Activated B cell treated with CpG ODN at 0.5 μM for 24 hours (primary cell): ENCODE measurements around the gene LSAMP. TPM values are rescaled to one million over a fixed set of nuclear protein-coding genes. Genes with fewer than 3 reads are reported as not detected.

Experiments
- ATAC-seq: fragments of 200-7000 bp; cut with Tn5 transposase; one replicate; pipeline ENCODE4 v1.10.0; 2021; ENCODE audit warnings: low read depth, mild to moderate bottlenecking, moderate library complexity
- CTCF ChIA-PET: fragments of 350-600 bp; sonication (Branson Sonifier 250); formaldehyde crosslinking; loops from one replicate; lab custom pipeline; 2021; ENCODE audit warnings: antibody characterized with exemption; lab: Charles Lee
- POLR2A ChIA-PET: fragments of 350-600 bp; sonication (Branson Sonifier 250); formaldehyde crosslinking; loops from one replicate; lab custom pipeline; 2021; ENCODE audit warnings: antibody characterized with exemption; lab: Charles Lee
- DNase-seq: peaks from one replicate; pipeline ENCODE4 v3.0.0; 2022
- H3K27ac Mint-ChIP-seq: one replicate; pipeline ENCODE4 v1.8.0; 2020; ENCODE audit warnings: mixed read lengths
- H3K27me3 Mint-ChIP-seq: one replicate; pipeline ENCODE4 v1.8.0; 2021; ENCODE audit warnings: mixed read lengths
- H3K36me3 Mint-ChIP-seq: one replicate; pipeline ENCODE4 v1.8.0; 2021; ENCODE audit warnings: low read depth, mixed read lengths
- H3K4me1 Mint-ChIP-seq: one replicate; pipeline ENCODE4 v1.8.0; 2021; ENCODE audit warnings: mixed read lengths
- H3K4me3 Mint-ChIP-seq: one replicate; pipeline ENCODE4 v1.8.0; 2020; ENCODE audit warnings: mild to moderate bottlenecking, mixed read lengths
- H3K9me3 Mint-ChIP-seq: one replicate; pipeline ENCODE4 v1.8.0; 2020; ENCODE audit warnings: mixed read lengths
- intact Hi-C: fragments of 100-400 bp; cut with micrococcal nuclease; formaldehyde crosslinking; loops from one replicate; pipeline ENCODE4 v1.15.1; 2024
- total RNA-seq: library from RNA; stranded (reverse); gene quantifications from 2 replicates; pipeline ENCODE4 v1.2.3, GENCODE V29; 2022
- TF ChIP-seq, protein P1 (sequence below): fragments of 200-600 bp; IDR thresholded peaks from one replicate; pipeline ENCODE4 v1.8.0; 2022; ENCODE audit warnings: antibody characterized with exemption, mild to moderate bottlenecking

The LSAMP gene
- total RNA-seq, 1 donor from 2014 or later = 0.16 TPM

DNA sequence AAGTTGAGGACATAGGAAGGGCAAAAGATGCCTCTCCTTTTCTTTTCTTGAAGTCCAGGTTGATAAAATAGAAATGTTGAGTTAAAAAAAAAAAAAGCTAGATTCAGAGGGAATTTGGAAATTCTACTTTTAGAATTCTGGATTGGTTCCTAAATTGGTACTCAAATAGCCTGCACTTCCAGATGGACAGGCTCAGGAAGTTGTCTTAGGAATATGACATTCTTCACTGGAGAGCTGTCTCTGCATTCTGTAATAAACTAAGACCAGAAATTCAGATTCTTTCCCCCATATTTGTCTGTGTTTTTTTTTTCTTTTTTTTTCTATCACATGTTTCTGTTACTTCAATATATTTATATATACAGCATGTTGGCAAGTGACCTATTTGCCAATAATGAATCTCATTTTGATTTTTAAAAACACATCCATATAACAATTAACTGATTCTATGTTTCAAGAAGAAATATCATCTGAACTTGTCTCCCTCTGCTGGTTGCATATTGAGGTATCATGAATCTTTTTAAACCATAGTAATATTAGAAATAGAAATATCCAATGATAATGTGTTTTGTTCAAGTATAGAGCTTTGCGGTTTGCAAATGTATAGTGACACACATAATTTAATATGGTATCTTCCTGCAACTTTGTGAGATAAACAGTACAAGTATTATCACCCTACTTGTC, 8.5 kb upstream of the LSAMP start:
- no peak overlapping the region for H3K27ac Mint-ChIP-seq
- TF ChIP-seq, protein P1, sequence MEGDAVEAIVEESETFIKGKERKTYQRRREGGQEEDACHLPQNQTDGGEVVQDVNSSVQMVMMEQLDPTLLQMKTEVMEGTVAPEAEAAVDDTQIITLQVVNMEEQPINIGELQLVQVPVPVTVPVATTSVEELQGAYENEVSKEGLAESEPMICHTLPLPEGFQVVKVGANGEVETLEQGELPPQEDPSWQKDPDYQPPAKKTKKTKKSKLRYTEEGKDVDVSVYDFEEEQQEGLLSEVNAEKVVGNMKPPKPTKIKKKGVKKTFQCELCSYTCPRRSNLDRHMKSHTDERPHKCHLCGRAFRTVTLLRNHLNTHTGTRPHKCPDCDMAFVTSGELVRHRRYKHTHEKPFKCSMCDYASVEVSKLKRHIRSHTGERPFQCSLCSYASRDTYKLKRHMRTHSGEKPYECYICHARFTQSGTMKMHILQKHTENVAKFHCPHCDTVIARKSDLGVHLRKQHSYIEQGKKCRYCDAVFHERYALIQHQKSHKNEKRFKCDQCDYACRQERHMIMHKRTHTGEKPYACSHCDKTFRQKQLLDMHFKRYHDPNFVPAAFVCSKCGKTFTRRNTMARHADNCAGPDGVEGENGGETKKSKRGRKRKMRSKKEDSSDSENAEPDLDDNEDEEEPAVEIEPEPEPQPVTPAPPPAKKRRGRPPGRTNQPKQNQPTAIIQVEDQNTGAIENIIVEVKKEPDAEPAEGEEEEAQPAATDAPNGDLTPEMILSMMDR = no peak
- DNase-seq (no peak), ATAC-seq (no peak)
- no peaks in the 10 kb centered on the region for H3K4me1 Mint-ChIP-seq
- no peaks in the 10 kb centered on the region for H3K9me3 Mint-ChIP-seq
- intact Hi-C loops = no loop called here
- no peaks in the 10 kb centered on the region for H3K36me3 Mint-ChIP-seq
- H3K4me3 Mint-ChIP-seq = no peak overlapping the region
- POLR2A ChIA-PET = no interaction called here
- no peaks in the 10 kb centered on the region for H3K27me3 Mint-ChIP-seq
- CTCF ChIA-PET = no interaction called here

DNA sequence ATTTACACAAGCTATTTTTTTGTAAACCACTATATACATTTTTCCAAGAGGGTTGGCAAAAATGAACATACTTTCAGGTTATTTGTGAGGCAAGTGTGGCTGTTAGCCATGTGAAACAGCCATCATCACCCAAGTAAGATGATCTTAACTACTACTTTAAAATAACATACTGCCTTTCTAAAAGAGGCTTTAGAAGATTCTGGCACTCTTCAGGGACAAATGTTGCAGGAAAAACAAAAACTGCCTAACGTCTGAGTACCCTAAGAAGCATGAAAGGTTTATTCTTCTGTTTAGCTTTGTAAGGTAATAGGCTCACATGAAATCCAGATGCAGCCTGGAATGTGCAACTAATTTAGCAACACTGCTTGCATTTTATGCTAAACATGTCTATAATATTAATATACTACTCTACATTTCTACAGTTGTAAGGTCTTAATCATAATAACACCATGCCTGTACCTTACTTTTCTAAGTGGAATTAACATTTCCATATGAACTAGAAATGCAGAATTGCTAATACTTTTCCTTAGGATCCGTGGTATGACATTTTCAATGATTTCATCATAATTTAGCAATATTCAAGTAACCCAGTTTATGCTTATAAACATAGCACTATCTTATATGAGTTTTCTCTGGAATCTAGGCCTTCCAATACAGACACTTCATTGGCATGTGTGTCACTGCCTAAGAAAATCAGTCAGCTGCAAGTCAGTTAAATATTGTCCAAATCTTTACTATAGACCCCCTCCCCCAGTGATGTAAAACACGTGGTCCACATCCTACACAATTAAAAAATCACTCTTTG, 4.5 kb upstream of the LSAMP start:
- TF ChIP-seq, protein P1 = no peak
- Mint-ChIP-seq H3K4me1 (no peaks in the 10 kb centered on the region), H3K4me3 (no peak overlapping the region), H3K27me3 (peaks cover 2% of the 10 kb centered on the region), H3K9me3 (peaks cover 3% of the 10 kb centered on the region), H3K36me3 (no peaks in the 10 kb centered on the region), H3K27ac (no peak overlapping the region)
- ChIA-PET CTCF (no interaction called here), POLR2A (no interaction called here)
- no peak for ATAC-seq
- DNase-seq = no peak
- intact Hi-C loops = no loop called here

DNA sequence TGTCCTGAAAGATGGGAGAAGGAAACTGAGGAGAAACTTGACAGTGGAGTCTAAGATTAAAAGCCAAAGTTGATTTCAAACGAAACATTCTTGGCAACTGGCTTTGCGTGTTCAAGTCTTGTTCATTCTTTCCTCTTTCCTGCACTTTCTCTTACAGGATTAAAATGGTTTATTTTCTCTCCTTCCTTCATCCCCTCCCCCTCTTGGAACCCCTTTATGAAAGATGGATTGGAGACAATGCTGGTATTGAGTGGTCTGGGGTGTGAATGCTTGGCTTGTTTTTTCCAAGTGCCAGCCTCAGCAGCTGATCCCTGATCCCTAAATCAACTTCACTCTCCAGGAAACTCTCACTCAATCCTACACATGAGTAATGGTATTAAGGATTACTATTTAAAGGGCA, 703 bp upstream of the LSAMP start:
- DNase-seq (no peak), ATAC-seq (no peak)
- Mint-ChIP-seq H3K9me3 (peaks cover 3% of the 10 kb centered on the region), H3K36me3 (no peaks in the 10 kb centered on the region), H3K27me3 (peaks cover 2% of the 10 kb centered on the region), H3K4me1 (no peaks in the 10 kb centered on the region), H3K27ac (no peak overlapping the region), H3K4me3 (no peak overlapping the region)
- TF ChIP-seq, protein P1 = no peak
- intact Hi-C loops = no loop called here
- CTCF ChIA-PET = no interaction called here
- POLR2A ChIA-PET = no interaction called here

DNA sequence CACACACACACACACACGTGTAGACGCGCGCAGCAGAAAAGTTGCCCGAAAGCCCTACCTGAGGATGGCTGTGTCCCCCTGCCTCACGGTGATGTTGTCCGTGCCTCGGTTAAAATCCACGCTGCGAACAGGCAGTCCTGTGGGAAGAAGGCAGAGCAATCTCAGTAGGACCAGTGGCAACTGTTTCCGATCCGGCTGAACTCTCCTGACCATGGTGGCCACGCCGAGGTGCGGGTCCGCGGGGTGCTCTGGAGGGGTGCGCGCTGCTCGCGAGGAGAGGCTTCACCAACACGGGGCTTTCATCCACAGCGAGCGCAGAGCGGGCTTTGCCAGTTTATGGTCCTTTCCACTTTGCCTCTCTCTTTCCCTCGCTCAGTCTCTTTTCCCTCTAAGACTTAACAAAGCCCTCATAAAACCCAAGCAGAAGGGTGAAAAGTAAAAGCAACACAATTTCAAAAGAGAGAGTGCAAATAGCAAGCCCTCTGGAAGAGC, 422 bp downstream of the LSAMP start:
- POLR2A ChIA-PET = no interaction called here
- peaks cover 2% of the 10 kb centered on the region for H3K27me3 Mint-ChIP-seq
- no peaks in the 10 kb centered on the region for H3K36me3 Mint-ChIP-seq
- peaks cover 3% of the 10 kb centered on the region for H3K9me3 Mint-ChIP-seq
- no peak overlapping the region for H3K4me3 Mint-ChIP-seq
- TF ChIP-seq, protein P1 = no peak
- ATAC-seq (no peak), DNase-seq (no peak)
- H3K27ac Mint-ChIP-seq = no peak overlapping the region
- no peaks in the 10 kb centered on the region for H3K4me1 Mint-ChIP-seq
- CTCF ChIA-PET = no interaction called here
- intact Hi-C loops = no loop called here

DNA sequence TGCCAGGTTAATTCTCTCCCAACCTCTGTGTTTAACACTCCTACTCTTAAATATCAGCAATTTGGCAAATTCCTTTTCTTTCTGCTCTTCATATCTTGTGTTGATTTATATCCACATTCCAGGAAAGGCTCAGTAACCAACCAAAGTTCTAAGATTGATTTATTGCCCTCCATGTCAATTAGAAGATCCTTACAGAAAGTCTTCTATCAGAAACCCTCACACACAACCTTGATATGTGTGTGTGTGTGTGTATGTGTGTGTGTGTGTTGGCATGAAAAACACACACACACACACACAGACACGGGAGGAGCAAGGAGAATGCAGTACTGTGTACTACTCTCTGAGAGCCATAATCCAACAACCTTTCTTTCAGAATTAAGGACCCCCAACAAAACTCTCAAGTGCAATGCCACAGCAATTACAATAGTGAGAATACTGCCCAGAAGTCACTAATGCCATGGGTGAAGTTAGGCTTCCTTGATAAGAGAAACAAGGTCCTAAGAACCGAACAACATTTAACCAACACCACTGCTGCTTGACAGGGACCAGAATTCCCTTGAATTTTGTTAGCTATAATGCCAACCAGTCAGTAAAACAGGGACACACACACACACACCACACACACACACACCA, 1.1 kb downstream of the LSAMP start:
- intact Hi-C loops = no loop called here
- Mint-ChIP-seq H3K27me3 (peaks cover 2% of the 10 kb centered on the region), H3K4me3 (no peak overlapping the region), H3K27ac (no peak overlapping the region), H3K9me3 (peaks cover 3% of the 10 kb centered on the region), H3K4me1 (no peaks in the 10 kb centered on the region), H3K36me3 (no peaks in the 10 kb centered on the region)
- no peak for DNase-seq
- ChIA-PET CTCF (no interaction called here), POLR2A (no interaction called here)
- TF ChIP-seq, protein P1 = no peak
- no peak for ATAC-seq
